GM12878 (cell line): Measurements from ENCODE around the gene PPM1D. TPM values are rescaled to one million over a fixed set of nuclear protein-coding genes. Genes with fewer than 3 reads are reported as not detected.
A peak's percentile ranks its signal among the peaks of the same experiment; 100 is the strongest.

Source experiments
- BRCA1 ChIP-seq: IDR thresholded peaks from 2 replicates; pipeline ENCODE4 v1.6.1; 2011; ENCODE audit warnings: low read depth, low read length, improper control_type of control experiment
- CHD2 ChIP-seq: IDR thresholded peaks from 2 replicates; pipeline ENCODE4 v1.6.1; 2011; ENCODE audit warnings: low read depth, low read length, improper control_type of control experiment, borderline replicate concordance
- HDAC6 ChIP-seq: fragments of 200-600 bp; sonication (generic); IDR thresholded peaks from one replicate; pipeline ENCODE4 v1.8.0; 2017; ENCODE audit warnings: antibody characterized with exemption; ENCODE audit not compliant: unreplicated experiment
- IKZF2 ChIP-seq, 2 experiments: fragments of 450-650 bp; IDR thresholded peaks; 2 replicates each; pipeline ENCODE4 v1.6.1; 2017; ENCODE audit warnings: mild to moderate bottlenecking in 2 of 2, moderate library complexity in 2 of 2
- IRF3 ChIP-seq: fragments of 450-650 bp; IDR thresholded peaks from 2 replicates; pipeline ENCODE4 v1.6.1; 2014; ENCODE audit warnings: mild to moderate bottlenecking
- KAT2A ChIP-seq: conservative IDR thresholded peaks from 2 replicates; pipeline ENCODE4 v1.6.1; 2011; ENCODE audit warnings: low read depth, low read length; ENCODE audit not compliant: control insufficient read depth
- KDM1A ChIP-seq: fragments of 200-600 bp; sonication (generic); IDR thresholded peaks from 2 replicates; pipeline ENCODE4 v1.6.1; 2016; ENCODE audit warnings: borderline replicate concordance
- KLF5 ChIP-seq: fragments of 450-650 bp; IDR thresholded peaks from 2 replicates; pipeline ENCODE4 v1.6.1; 2014; ENCODE audit warnings: mild to moderate bottlenecking; ENCODE audit not compliant: partially characterized antibody
- MEF2B ChIP-seq: fragments of 450-650 bp; IDR thresholded peaks from 2 replicates; pipeline ENCODE4 v1.6.1; 2018; ENCODE audit warnings: mild to moderate bottlenecking, moderate library complexity; ENCODE audit not compliant: partially characterized antibody, poor library complexity, severe bottlenecking
- MTA3 ChIP-seq: IDR thresholded peaks from 2 replicates; pipeline ENCODE4 v1.6.1; 2012; ENCODE audit warnings: low read length, inconsistent platforms, borderline replicate concordance
- MYB ChIP-seq: fragments of 150-350 bp; IDR thresholded peaks from 2 replicates; pipeline ENCODE4 v1.6.1; 2014; ENCODE audit warnings: mild to moderate bottlenecking, low read depth, low read length, borderline replicate concordance
- NFXL1 ChIP-seq: fragments of 450-650 bp; IDR thresholded peaks from 2 replicates; pipeline ENCODE4 v1.6.1; 2017; ENCODE audit warnings: antibody characterized with exemption, mild to moderate bottlenecking, borderline replicate concordance
- NFYA ChIP-seq: IDR thresholded peaks from 2 replicates; pipeline ENCODE4 v1.6.1; 2011; ENCODE audit warnings: low read depth, mild to moderate bottlenecking, low read length, improper control_type of control experiment, borderline replicate concordance
- PAX8 ChIP-seq: fragments of 450-650 bp; IDR thresholded peaks from 2 replicates; pipeline ENCODE4 v1.6.1; 2017; ENCODE audit warnings: mild to moderate bottlenecking, moderate library complexity
- PBX3 ChIP-seq: IDR thresholded peaks from 2 replicates; pipeline ENCODE4 v1.6.1; 2011; ENCODE audit warnings: mild to moderate bottlenecking, low read depth, low read length, moderate library complexity; ENCODE audit not compliant: insufficient replicate concordance
- PKNOX1 ChIP-seq: fragments of 450-650 bp; IDR thresholded peaks from 2 replicates; pipeline ENCODE4 v1.6.1; 2016; ENCODE audit warnings: mild to moderate bottlenecking
- POLR2A ChIP-seq: IDR thresholded peaks from 2 replicates; pipeline ENCODE4 v1.6.1; 2011; ENCODE audit warnings: low read depth, mild to moderate bottlenecking, low read length
- SRF ChIP-seq, 2 experiments: IDR thresholded peaks; 2 replicates each; pipeline ENCODE4 v1.6.1; 2011; ENCODE audit warnings: low read depth in 2 of 2, low read length in 2 of 2, mild to moderate bottlenecking in 1 of 2, moderate library complexity in 1 of 2
- TCF3 ChIP-seq: IDR thresholded peaks from 2 replicates; pipeline ENCODE4 v1.6.1; 2012; ENCODE audit warnings: low read depth, mild to moderate bottlenecking, low read length, borderline replicate concordance; ENCODE audit not compliant: insufficient read depth
- USF2 ChIP-seq: IDR thresholded peaks from 2 replicates; pipeline ENCODE4 v1.6.1; 2011; ENCODE audit warnings: low read depth, low read length, improper control_type of control experiment, borderline replicate concordance
- polyA plus RNA-seq, 11 experiments: library from polyadenylated mRNA; depleted of rRNA in 4 of 11; unstranded in 6 of 11; stranded (reverse) in 5 of 11; fragments of >200 nt; fragmentation: Nextera tagmentation in 4 of 11; fragmentation: Illumina TruSeq in 1 of 11; extraction: Ambion mirVana in 4 of 11; extraction: Trizol in 1 of 11; gene quantifications; 1 replicate in 1 of 11; 2 replicates in 10 of 11; pipeline versions ENCODE4 v1.2.1 to v1.2.3, GENCODE V29; 2011 to 2016; ENCODE audit warnings: inconsistent platforms in 2 of 11, missing spikeins in 2 of 11, low read depth in 1 of 11
- total RNA-seq, 4 experiments: library from RNA; depleted of rRNA in 3 of 4; stranded (reverse); fragments of >200 nt in 3 of 4; fragmentation: Illumina TruSeq in 1 of 4; extraction: Trizol in 1 of 4; gene quantifications; 2 replicates each; pipeline versions ENCODE4 v1.2.1 to v1.2.3, GENCODE V29; 2013 to 2021
- TF ChIP-seq, protein P1 (sequence below): fragments of 450-650 bp; IDR thresholded peaks from 2 replicates; pipeline ENCODE4 v1.6.1; 2017; ENCODE audit warnings: borderline replicate concordance
- TF ChIP-seq, protein P2 (sequence below), 3 experiments: IDR thresholded peaks in 2 of 3; conservative IDR thresholded peaks in 1 of 3; 2 replicates each; pipeline ENCODE4 v1.5.1; 2011; ENCODE audit warnings: low read depth in 3 of 3, low read length in 3 of 3, mild to moderate bottlenecking in 3 of 3, control low read depth in 2 of 3, moderate library complexity in 2 of 3, inconsistent platforms in 1 of 3, mixed read lengths in 1 of 3; ENCODE audit not compliant: control insufficient read depth in 2 of 3, insufficient read depth in 1 of 3; ENCODE audit errors: extremely low read depth in 1 of 3

The PPM1D gene
- total and polyA plus RNA-seq, 10 of the 15 experiments (the other 5 are each of a cell fraction or from before 2014, with no cell fraction given), result 1.9 to 20.8 (median 10.7) TPM

GRCh38 chr17:60677308-60678117 is 77.5 kb downstream of the PPM1D start, which contains the start of gene BCAS3 (continued):
- TF ChIP-seq TCF3, result 0 out of 2 replicates have a peak, but pooled peaks have one; percentile 24
- no peak for TF ChIP-seq PAX8
- TF ChIP-seq IKZF2 (IDR thresholded peaks at IDR 0.05), result no peak; a peak in 1 of 4 replicates
- peak; percentile 95 for TF ChIP-seq KLF5
- peak; percentile 99 for TF ChIP-seq PKNOX1
- TF ChIP-seq IRF3, result peak; percentile 96
- TF ChIP-seq PBX3, result peak; percentile 99
- peak; percentile 90 for TF ChIP-seq POLR2A
- peak; percentile 96 for TF ChIP-seq NFYA
- TF ChIP-seq MTA3, result no peak
- TF ChIP-seq KDM1A, result no peak
- TF ChIP-seq KAT2A, result no peak
- peak; percentile 98 for TF ChIP-seq CHD2
- no peak for TF ChIP-seq SRF (IDR thresholded peaks at IDR 0.05; ENCODE audit: low read depth in 2 of 2, low read length in 2 of 2)
- TF ChIP-seq, protein P1, sequence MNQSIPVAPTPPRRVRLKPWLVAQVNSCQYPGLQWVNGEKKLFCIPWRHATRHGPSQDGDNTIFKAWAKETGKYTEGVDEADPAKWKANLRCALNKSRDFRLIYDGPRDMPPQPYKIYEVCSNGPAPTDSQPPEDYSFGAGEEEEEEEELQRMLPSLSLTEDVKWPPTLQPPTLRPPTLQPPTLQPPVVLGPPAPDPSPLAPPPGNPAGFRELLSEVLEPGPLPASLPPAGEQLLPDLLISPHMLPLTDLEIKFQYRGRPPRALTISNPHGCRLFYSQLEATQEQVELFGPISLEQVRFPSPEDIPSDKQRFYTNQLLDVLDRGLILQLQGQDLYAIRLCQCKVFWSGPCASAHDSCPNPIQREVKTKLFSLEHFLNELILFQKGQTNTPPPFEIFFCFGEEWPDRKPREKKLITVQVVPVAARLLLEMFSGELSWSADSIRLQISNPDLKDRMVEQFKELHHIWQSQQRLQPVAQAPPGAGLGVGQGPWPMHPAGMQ, result peak; percentile 58; the same call in 1 of the 2 replicates
- no peak for TF ChIP-seq MEF2B
- TF ChIP-seq, protein P2, sequence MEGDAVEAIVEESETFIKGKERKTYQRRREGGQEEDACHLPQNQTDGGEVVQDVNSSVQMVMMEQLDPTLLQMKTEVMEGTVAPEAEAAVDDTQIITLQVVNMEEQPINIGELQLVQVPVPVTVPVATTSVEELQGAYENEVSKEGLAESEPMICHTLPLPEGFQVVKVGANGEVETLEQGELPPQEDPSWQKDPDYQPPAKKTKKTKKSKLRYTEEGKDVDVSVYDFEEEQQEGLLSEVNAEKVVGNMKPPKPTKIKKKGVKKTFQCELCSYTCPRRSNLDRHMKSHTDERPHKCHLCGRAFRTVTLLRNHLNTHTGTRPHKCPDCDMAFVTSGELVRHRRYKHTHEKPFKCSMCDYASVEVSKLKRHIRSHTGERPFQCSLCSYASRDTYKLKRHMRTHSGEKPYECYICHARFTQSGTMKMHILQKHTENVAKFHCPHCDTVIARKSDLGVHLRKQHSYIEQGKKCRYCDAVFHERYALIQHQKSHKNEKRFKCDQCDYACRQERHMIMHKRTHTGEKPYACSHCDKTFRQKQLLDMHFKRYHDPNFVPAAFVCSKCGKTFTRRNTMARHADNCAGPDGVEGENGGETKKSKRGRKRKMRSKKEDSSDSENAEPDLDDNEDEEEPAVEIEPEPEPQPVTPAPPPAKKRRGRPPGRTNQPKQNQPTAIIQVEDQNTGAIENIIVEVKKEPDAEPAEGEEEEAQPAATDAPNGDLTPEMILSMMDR (IDR thresholded peaks at IDR 0.05 in 2 of 3, conservative IDR thresholded peaks at IDR 0.05 in 1 of 3; ENCODE audit: control insufficient read depth in 2 of 3, extremely low read depth in 1 of 3, insufficient read depth in 1 of 3, low read depth in 3 of 3, low read length in 3 of 3), result no peak
- peak; percentile 64; the same call in 1 of the 2 replicates for TF ChIP-seq NFXL1
- TF ChIP-seq MYB, result no peak
- peak; percentile 81 for TF ChIP-seq BRCA1
- TF ChIP-seq HDAC6, result no peak
- peak; percentile 91 for TF ChIP-seq USF2
